ENCODE measurements around the gene TICRR.

Gene TICRR

DNA sequence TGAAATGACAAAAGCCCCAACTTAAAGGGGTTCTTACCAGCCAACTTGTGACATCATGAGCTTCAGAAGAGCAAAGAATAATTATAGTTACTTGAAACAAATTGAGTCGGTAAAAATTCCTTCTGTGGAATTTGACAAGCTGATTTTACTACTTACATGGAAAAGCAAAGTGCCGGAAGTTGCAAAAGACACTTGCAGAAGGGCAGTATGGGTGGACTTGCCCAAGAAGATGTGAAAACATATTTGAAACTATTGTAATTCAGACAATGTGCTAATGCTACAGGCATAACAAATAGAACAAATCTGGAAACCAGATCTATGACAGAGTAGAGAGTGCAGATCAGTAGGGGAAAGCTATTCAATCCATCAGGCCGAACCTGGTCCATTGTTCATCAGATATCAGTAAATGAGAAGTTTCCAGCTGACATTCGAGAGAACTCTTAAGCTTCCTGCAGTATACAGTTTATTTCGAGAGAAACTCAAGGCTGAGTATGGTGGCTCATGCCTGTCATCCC is 82.5 kb downstream of the TICRR start:
- TF ChIP-seq, protein P1, sequence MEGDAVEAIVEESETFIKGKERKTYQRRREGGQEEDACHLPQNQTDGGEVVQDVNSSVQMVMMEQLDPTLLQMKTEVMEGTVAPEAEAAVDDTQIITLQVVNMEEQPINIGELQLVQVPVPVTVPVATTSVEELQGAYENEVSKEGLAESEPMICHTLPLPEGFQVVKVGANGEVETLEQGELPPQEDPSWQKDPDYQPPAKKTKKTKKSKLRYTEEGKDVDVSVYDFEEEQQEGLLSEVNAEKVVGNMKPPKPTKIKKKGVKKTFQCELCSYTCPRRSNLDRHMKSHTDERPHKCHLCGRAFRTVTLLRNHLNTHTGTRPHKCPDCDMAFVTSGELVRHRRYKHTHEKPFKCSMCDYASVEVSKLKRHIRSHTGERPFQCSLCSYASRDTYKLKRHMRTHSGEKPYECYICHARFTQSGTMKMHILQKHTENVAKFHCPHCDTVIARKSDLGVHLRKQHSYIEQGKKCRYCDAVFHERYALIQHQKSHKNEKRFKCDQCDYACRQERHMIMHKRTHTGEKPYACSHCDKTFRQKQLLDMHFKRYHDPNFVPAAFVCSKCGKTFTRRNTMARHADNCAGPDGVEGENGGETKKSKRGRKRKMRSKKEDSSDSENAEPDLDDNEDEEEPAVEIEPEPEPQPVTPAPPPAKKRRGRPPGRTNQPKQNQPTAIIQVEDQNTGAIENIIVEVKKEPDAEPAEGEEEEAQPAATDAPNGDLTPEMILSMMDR (IDR thresholded peaks at IDR 0.05; ENCODE audit: low read depth, low read length): no peak
- no peaks in the 10 kb centered on the region for H3K27me3 ChIP-seq (ENCODE audit: insufficient read depth, low read depth, severe bottlenecking)
- no peaks in the 10 kb centered on the region for H3K36me3 ChIP-seq
- DNase-seq: no peak
- H3K27ac ChIP-seq: no peak overlapping the region
- H3K9me3 ChIP-seq (ENCODE audit: severe bottlenecking): no peaks in the 10 kb centered on the region
- no peak overlapping the region for H3K4me3 ChIP-seq (ENCODE audit: low read depth, low read length)

DNA sequence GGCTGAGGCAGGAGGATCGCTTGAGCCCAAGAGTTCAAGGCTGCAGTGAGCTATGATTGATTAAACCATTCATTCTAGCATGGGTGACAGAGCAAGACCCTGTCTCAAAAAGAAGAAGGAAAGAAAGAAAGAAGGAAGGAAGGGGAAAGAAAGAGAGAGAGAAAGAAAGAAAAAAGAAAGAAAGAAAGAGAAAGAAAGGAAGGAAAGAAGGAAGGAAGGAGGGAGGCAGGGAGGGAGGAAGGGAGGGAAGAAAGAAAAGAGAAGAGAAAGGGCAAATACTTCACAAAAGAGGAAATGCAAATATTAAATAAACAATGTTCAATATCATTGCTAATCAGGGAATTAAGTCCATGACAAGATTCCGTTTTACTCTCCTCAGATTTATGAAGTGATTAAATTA is 84.0 kb downstream of the TICRR start:
- Histone ChIP-seq H3K4me3 (ENCODE audit: low read depth, low read length) (no peak overlapping the region), H3K27ac (no peak overlapping the region)
- TF ChIP-seq, protein P1 (IDR thresholded peaks at IDR 0.05; ENCODE audit: low read depth, low read length): no peak

DNA sequence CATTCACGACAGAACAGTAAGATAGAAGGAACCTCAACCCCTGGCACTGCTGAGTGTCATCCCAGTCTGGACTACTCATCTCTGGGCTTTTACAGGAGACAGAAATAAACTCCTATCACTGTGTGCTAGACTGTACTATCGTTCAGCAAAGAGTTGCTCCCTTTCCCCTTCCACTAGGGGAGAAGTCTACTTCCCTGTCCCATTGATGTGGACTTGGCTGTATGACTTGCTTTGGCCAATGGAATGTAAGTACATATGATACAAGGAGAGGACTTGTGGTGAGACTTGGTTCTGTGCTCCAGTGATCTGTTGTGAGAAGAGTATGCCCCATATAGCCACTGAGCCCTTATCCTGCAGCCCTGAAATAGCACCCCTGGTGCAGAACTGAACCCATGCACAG is 85.3 kb downstream of the TICRR start:
- H3K27ac ChIP-seq: no peak overlapping the region
- TF ChIP-seq, protein P1 (IDR thresholded peaks at IDR 0.05; ENCODE audit: low read depth, low read length): no peak

More for the DNA sequence above, 84.0 kb downstream of the TICRR start:
- no peak for DNase-seq
- no peaks in the 10 kb centered on the region for H3K27me3 ChIP-seq (ENCODE audit: insufficient read depth, low read depth, severe bottlenecking)
- H3K36me3 ChIP-seq: no peaks in the 10 kb centered on the region
- no peaks in the 10 kb centered on the region for H3K9me3 ChIP-seq (ENCODE audit: severe bottlenecking)

DNA sequence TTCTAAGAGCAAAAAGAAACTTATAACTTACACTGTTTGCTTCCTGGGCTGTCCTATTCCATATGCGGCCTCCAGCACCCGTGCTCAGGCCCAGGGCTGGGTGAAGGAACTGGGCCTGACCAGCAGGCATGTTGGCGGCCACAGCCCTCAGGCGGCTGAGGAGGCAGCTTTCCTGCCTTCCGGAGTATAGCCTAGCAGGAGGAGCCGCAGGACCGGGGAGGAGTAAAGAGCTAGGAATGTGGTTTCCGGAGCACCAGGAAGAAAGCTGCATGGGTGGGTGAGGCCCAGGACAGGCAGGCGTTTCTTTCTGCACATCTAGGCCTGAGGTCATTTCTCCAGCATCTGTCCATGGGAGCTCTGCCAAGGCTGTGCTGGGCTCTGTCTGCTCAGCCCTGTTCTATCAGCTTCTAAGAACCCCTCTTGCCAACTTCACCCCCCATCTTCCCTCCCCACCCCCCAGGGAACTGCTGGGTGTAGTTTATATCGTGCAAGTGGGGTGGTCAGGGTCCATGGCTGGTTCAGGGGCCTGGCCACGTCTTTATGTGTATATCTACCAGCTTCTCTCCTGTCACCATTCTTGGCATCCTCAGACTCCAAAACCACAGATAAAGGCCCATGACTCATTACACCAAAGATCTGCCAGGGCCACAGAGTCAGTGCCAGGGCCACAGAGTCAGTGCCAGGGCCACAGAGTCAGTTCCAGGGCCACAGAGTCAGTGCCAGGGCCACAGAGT is 87.8 kb downstream of the TICRR start:
- peaks cover 3% of the 10 kb centered on the region for H3K27me3 ChIP-seq (ENCODE audit: insufficient read depth, low read depth, severe bottlenecking)
- no peaks in the 10 kb centered on the region for H3K36me3 ChIP-seq
- H3K27ac ChIP-seq: no peak overlapping the region
- no peaks in the 10 kb centered on the region for H3K9me3 ChIP-seq (ENCODE audit: severe bottlenecking)
- TF ChIP-seq, protein P1 (IDR thresholded peaks at IDR 0.05; ENCODE audit: low read depth, low read length): no peak
- DNase-seq: no peak
- no peak overlapping the region for H3K4me3 ChIP-seq (ENCODE audit: low read depth, low read length)

More for the DNA sequence above, 85.3 kb downstream of the TICRR start:
- Histone ChIP-seq H3K27me3 (ENCODE audit: insufficient read depth, low read depth, severe bottlenecking) (peaks cover 3% of the 10 kb centered on the region), H3K36me3 (no peaks in the 10 kb centered on the region), H3K9me3 (ENCODE audit: severe bottlenecking) (no peaks in the 10 kb centered on the region), H3K4me3 (ENCODE audit: low read depth, low read length) (no peak overlapping the region)
- DNase-seq: no peak

DNA sequence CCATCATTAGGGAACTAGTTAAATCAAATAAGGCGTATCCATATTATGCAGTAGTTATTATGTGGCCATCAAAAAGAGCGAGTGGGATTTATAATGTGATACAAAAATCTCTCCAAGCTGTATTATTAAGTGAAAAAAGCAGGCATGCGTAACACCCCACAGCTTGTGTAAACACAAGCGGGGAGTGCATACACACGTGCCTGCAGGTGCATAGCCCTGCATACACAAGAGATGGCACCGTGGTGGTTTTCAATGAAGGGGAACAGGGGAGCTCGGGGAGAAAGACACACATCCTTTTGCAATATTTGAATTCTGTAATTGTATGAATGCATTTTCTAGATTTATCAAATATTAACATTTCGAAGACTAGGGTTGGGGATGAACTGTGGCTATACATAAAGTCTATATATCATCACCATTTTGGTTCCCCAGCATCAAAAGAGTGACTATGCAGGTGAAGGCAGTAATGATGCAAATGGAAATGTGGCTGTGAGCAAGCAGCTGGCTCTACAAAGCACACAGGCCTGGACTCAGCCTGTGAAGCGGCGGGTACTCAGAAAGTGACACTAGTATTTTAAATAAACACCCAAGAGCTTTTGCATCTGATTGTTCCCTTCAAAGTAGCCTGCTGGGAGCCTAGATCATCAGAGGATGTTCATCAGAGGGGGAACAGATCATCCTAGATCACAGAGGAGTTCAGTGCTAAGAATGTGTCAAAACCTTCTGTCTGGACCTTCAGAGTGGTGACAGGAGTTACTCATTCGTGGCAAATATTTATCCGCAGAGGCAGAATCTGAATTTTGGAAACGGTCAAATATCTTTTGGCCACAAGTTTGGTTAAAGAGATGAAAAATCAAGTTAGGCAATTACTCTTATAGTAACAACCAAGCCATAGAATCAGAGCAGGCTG is 89.4 kb downstream of the TICRR start:
- Histone ChIP-seq H3K4me3 (ENCODE audit: low read depth, low read length) (peak overlapping the region; percentile 42), H3K27ac (no peak overlapping the region), H3K9me3 (ENCODE audit: severe bottlenecking) (no peaks in the 10 kb centered on the region), H3K27me3 (ENCODE audit: insufficient read depth, low read depth, severe bottlenecking) (peaks cover 3% of the 10 kb centered on the region), H3K36me3 (no peaks in the 10 kb centered on the region)
- TF ChIP-seq, protein P1 (IDR thresholded peaks at IDR 0.05; ENCODE audit: low read depth, low read length): no peak
- DNase-seq: no peak
